RPMI8226 (cell line): ENCODE data around the gene PTPA.
"Not testable (repeated sequence)": the region's sequence is repeated elsewhere in the genome, so short reads cannot be mapped to it uniquely, and the experiment has no call there.

ENCODE experiments used
- DNase-seq: peaks from one replicate; pipeline ENCODE4 v3.0.0-alpha.2; 2015

PTPA gene

DNA sequence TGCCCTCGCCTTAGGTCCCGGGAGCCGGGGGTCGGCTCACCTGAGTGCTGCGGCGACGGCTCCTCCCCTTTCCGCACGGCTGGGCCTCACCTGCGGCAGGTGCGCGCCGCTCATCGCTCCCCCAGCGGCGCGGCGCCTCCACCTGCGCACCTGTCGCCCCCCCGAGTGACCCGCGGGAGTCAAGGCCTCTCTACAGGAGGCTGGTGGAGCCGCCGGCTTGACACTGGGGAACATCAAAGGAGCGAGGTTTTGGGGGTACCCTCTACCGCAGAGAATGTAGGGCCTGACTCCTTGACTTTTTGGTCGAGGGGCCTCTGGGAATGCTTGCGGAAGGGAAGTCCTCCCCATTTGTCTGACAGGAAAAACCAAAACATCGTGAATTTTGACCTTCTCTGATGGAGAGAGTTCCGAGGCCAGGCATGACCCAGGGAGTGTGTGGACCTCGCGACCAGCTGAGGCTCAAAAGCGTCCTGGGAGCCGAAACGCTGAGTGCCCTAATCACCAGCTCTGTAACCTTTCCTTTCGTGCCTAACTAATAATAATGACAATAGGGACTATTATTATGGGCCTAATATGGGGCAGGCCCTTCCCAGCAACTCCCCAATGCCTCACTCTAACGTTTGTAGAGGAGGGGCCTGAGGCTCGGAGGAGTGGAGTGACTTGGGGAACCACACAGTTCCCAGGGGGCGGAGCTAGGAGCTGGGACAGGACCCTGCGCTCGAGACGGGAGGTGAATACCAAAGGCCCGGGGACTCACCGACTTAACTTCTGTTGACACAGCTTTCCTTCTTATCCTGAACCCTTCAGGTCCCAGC is 67.6 kb downstream of the PTPA start:
- DNase-seq = no peak

DNA sequence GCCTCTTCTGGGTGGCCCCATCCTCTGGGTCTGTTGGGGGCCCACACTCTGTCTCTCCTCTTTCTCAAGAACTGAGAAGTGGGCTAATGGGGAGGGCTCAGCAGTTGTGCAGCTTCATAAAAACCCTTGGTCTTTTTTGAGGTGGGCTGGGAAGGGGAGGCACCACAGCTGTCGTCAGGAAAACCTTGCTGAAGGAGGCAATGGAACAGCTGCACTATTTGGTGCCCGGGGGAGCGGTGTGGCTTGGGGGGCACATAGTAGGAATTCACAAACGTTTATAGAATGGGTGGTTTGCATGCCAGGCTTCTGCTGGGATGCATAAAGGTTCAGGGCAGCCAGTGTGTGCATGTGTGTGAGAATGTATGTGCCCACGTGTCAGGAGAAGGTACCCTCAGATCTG is 70.0 kb downstream of the PTPA start:
- DNase-seq = no peak

DNA sequence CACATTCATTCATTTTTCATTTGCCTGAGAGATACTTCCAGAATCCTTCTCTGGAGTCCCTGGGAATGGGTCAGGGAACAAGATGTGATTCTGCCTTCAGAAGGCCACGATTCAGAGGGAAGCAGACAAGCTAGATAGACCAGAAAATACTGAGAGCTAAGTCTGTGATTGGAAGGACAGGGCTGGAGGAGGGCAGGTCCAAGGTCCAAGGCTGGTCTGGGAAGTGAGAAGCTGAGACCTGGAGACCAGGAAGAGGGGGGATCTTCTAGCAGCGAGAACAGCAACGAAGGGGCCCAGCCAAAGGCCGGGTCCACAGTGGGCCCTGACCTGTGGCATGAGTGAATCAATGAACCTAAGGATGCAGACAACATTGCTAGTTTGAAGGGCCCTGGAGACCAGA is 70.9 kb downstream of the PTPA start:
- DNase-seq = no peak

DNA sequence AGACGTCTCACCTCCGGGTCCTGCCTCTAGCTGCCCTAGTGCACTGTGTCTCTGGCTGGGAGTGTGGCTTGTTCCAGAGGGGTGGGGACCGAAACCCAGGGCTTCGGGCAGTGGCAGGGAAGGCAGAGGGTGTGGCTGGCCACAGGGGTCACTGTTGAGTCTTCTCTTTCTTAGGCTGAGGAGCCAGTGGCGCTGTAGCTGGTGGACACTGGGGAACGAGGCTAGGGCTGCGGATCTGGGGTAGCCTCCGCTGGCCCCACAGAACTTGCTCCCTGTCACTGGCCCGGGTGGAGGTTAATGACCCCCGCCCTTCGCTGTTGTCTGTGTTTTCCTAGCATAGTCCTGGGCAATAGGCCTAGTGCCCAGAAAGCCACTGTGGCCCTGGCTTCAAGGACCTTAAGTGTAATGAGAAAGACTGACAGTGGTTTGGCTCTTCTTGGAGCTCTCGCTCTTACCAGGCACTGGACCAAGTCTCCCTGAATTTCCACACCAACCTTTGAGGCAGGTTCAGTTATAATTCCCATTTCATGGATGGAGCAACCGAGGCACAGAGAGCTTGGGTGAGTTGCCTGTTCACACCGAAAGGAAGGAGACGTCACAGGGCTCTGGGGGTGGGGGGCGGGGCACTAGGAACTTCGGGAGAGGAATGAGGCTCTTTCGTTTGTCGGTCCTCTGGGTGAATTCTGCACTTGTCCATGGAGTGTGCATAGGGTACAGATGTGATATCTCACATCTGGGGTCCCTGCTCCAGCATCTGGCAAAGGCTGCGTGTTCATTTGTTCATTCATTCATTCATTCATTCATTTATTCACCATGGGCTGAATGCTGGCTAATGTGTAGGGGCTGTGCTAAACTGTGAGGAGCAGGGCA is 71.6 kb downstream of the PTPA start:
- DNase-seq = peak; percentile 74

DNA sequence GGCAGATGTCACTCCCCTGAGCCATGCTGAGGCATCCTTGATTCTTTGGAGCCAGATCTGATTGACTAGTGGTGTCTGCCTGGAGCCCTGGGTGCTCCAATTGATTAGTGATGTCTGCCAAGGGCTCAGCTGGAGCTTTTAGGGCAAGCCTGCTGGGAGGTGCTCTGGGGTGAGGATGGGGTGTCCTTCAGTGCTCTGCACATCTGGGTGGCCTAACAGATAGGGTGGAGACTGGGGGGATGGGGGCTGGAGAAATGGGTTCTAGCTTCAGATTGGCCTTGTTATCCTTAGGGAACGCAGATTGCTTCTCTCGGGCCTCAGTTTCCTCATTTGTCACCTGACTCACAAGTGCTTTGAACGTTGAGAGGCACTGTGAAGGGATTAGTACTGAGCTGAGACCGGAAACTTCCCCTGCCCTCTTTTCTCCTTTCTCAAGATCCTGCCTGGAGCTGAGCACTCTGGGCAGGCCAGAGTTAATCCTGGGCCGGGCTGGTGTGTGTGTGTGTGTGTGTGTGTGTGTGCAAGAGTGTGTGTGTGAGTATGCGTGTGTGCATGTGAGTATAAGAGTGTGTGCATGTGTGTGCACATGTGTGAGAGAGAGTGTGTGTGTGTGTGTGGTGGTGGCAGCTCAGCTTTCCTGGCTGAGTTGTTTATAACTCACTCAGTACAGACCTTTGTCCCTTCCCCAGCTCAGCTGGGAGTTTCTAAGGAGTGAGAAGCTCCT is 72.4 kb downstream of the PTPA start:
- DNase-seq = peak; percentile 37

DNA sequence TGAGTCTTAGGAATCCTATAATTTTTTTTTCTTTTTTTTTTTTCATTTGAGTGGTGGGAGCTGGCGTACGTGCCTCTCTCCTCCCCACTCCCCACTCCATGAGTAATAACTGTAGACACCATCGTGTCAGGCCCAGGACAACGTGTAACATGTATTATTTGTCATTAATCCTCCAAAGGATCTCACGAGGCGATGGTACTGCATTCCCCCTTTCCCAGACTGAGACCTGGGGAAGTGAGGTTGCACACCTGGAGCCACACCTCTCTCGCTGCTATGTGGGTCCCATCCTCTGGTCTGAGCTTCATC is 73.0 kb downstream of the PTPA start:
- no peak for DNase-seq

DNA sequence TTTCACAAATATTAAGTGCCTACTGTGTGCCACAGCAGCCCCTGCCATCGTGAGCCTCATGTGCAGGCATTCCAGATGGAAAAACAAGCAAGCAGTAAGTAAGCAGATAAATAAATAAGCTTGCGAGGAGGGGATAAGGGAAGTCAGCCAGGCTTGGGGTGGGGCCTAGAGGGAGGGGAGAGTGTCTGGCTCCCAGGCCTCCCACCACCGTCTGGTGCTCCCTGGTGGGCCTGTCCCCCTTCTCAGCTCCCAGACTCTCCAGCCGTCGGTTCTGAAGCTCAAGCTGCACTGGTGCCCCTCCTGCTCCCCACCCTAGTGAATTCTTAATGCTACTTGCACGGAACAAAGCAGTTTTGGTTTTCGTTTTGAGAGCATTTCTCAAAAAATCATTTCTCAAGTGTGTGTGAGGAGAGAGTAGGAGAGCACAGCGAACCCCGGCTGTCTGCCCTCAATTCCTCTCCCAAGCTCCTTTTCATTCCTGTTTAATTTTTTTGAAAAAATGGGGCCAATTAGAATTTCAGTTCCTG is 73.4 kb downstream of the PTPA start:
- no peak for DNase-seq

DNA sequence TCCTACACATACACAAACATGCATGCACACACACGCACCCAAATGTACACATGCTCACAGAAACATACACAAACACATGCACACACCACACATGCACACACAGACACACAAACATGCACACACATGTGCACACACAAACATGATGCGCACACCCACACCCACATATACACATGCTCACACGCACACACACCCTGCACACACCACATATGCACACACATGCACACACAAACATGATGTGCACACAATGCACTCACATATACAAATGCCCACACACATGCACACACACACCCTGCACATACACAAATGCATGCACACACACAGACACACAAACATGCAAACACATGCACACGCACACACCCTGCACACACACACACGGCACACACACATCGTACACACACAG is 74.2 kb downstream of the PTPA start:
- DNase-seq = no peak

DNA sequence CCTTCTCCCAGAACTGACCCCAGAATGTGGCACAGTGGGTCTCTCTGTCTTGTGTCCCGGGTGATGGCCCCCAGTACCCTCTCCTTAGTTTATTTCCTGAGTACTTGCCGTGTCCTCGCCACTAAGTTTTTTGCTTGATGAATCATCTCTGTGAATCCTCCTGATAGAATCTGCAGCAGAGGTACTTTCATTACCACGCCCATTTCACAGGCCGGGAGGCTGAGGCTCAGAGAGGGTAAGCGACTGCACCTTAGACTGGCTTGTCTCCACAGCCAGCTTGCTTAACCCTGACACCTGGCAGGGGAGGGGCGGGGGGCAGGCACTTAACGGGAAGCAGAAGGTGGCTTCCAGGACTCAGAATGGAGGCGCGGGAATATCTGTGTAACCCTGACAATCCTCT is 74.8 kb downstream of the PTPA start:
- peak; percentile 84 for DNase-seq

DNA sequence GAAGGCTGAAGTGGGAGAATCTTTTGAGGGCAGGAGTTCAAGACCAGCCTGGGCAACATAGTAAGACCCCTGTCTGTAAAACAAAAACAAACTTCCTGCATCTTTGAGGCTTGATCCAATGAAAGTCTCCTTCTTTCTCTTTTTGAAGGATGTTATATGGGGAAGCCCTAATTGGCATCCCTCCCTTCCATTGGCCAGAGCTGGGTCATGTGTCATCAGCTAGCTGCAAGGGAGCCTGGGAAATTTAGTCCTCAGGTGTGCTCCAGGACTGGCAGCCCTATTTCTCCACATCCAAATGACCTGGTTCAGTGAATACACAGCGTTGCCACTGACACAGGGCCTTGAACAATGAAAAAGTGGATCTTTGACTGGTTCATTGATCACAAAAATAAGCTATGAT is 75.8 kb downstream of the PTPA start:
- no peak for DNase-seq

DNA sequence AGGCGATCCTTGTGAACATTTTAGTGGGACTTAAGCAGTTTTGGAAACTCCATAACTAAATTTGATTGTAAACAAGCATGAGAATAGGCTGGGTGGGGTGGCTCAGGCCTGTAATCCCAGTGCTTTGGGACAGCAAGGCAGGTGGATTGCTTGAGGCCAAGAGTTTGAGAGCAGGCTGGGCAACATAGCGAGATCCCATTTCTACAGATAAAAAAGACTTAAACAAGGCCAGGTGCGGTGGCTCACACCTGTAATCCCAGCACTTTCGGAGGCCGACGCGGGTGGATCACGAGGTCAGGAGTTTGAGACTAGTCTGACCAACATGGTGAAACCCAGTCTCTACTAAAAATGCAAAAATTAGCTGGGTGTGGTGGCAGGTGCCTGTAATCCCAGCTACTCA is 78.8 kb downstream of the PTPA start:
- DNase-seq = not testable (repeated sequence)

DNA sequence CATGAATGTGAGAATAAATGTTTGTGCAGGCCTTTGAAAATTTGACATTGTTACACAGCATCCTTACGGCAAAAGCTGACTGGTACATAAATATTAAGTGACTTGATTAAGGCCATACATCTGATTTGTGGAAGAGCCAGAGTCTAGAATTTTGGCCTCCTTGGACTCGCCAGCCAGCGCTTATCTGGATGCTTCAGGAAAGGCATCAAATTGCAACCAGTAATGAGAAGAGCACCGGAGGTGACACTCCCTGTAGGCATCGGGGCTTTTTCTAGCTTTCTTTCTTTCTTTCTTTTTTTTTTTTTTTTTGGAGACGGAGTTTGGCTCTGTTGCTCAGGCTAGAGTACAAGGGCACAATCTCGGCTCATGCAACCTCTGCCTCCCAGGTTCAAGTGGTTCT is 80.0 kb downstream of the PTPA start:
- no peak for DNase-seq

DNA sequence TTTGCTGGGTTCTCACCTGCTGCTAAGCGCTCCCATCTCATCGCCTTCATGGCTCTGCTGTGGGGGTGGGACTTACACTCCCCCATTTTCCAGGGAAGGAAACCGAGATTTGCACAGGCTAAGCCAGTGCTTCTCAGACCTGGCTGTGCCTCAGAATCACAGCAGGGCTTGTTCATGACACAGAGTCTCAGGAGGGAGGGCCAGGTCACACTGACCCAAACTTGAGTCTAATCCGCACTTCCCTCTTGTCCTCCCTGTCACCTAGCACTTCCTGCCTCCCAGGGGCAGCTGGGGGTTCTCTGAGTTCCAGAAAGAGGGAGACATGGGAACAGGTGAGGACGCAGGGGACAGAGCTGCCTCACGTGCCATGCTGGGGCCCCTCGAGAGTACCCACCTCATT is 82.4 kb downstream of the PTPA start:
- DNase-seq = no peak

DNA sequence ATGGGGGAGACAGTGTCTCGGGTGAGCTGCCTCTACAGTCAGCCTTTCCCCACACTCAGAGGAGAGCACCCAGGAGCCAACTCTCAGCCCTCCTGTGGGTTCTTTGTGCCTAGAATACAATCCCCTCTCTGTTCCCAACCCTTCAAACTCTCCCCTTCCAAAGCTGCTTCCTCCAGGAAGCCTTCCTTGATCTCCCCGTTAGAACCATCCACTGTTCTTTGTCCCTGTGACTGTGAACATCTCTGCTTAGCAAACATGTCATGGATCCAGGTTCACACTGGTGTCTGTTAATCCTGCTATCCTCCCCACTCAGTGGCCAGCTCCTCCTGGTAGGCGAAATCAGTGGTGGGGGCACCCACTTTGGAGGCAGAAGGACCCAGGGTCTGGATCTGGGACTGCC is 83.0 kb downstream of the PTPA start:
- DNase-seq = no peak

DNA sequence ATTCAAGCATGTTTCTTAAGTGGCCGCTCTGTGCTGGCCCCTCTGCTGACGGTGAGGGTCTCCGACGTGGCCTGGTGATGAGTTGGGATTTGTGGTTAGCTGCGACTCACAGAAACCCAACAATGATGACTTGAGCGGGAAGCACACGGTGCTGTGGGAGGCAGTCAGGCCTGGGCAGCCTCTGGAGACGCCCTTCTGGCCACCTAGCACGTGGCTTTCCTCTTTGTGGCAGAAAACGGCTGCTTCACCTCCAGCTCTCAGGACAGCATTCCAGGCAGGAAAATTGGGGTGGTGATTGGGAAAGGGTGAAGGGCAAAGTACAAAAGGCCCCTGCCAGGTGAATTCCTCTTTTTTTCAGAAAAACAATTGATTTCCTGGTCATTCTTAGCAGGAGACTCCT is 84.4 kb downstream of the PTPA start:
- no peak for DNase-seq

DNA sequence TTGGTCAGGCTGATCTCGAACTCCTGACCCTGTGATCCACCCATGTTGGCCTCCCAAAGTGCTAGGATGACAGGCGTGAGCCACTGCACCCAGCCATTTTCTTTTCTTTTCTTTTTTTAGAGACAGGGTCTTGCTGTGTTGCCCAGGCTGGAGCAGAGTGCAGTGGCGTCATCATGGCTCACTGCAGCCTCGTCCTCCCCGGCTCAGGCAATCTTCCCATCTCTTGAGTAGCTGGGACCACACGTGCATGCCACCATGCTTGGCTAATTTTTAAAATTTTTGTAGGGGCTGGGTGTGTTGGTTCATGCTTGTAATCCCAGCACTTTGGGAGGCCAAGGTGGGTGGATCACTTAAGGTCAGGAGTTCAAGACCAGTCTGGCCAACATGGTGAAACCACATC is 85.8 kb downstream of the PTPA start:
- not testable (repeated sequence) for DNase-seq

DNA sequence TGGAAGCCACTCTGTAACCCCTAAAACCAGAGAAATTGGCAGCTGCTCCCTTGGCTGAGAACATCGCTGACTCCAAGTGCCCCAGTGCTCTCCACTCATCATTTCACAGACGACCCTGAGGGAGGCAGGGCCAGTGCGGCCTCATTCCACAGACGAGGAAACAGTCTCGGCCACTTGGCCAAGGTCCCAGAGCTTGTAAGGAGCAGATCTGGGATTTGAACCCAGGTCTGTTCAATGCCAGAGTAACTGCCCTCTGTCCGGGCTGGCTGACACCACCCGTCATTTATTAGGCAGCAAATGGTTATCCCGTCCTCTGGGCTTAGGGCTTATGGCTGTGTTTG is 86.7 kb downstream of the PTPA start:
- no peak for DNase-seq
